ENCODE data around the gene ATXN3. TPM values are rescaled to one million over a fixed set of nuclear protein-coding genes. Genes with fewer than 3 reads are reported as not detected.

The ATXN3 gene
- total RNA-seq, 1 donor from 2014 or later = 37.8 TPM

DNA sequence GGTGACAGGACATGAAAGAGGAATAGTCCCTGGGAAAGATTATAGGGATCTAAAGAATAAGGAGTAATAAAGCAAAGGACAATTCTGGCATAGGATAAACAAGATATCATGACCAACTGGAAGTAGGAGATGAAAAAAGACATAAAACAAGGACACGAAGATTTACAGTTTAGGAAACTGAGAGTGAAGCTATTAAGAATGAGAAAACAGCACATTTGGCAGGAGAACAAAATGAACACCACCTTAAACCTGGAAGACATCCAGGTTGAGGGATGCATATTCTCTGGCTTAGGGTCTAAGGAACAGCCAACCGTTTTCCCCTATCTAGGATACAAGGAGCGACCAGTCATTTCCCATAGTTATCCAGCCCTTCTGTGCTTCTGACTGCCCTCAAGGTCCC, 68.4 kb downstream of the ATXN3 start:
- no peak for TF ChIP-seq POLR2AphosphoS5 (IDR thresholded peaks at IDR 0.05; ENCODE audit: insufficient read depth in 1 of 2, low read depth in 1 of 2)
- TF ChIP-seq, protein P1, sequence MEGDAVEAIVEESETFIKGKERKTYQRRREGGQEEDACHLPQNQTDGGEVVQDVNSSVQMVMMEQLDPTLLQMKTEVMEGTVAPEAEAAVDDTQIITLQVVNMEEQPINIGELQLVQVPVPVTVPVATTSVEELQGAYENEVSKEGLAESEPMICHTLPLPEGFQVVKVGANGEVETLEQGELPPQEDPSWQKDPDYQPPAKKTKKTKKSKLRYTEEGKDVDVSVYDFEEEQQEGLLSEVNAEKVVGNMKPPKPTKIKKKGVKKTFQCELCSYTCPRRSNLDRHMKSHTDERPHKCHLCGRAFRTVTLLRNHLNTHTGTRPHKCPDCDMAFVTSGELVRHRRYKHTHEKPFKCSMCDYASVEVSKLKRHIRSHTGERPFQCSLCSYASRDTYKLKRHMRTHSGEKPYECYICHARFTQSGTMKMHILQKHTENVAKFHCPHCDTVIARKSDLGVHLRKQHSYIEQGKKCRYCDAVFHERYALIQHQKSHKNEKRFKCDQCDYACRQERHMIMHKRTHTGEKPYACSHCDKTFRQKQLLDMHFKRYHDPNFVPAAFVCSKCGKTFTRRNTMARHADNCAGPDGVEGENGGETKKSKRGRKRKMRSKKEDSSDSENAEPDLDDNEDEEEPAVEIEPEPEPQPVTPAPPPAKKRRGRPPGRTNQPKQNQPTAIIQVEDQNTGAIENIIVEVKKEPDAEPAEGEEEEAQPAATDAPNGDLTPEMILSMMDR (IDR thresholded peaks at IDR 0.05) = no peak
- no peak for TF ChIP-seq POLR2A (IDR thresholded peaks at IDR 0.05)
- Histone ChIP-seq H3K9me3 (no peaks in the 10 kb centered on the region), H3K4me3 (peak overlapping the region; percentile 27 to 57), H3K4me1 (peaks cover 44% of the 10 kb centered on the region), H3K36me3 (no peaks in the 10 kb centered on the region), H3K27ac (no peak overlapping the region), H3K27me3 (no peaks in the 10 kb centered on the region)
- no peak for DNase-seq (ENCODE audit: extremely low spot score in 2 of 2)
- intact Hi-C loops (cut with DNase I) = no loop called here

DNA sequence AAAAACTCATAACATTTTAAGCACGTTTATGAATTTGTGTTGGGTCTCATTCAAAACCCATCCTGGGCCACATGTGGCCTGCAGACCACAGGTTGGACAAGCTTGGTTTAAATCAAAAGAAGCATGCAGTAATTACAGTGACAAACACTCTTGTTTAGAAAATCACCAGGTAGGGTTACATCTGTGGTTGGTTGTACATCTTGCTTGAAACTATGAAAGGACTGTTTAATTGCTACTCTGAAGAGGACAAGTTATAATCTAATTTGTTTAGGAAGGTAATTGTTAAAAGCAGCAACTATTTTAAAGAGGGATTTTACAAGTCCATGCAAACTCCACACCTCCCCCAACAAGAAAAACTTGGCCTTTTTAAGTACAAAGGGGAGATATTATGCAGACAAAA, 70.5 kb downstream of the ATXN3 start:
- Histone ChIP-seq H3K4me1 (peaks cover 41% of the 10 kb centered on the region), H3K27ac (no peak overlapping the region), H3K36me3 (peaks cover 0 to 12% of the 10 kb centered on the region in 2 donors), H3K4me3 (no peak overlapping the region), H3K9me3 (no peaks in the 10 kb centered on the region), H3K27me3 (no peaks in the 10 kb centered on the region)
- DNase-seq (ENCODE audit: extremely low spot score in 2 of 2) = no peak
- intact Hi-C loops (cut with DNase I) = no loop called here
- TF ChIP-seq POLR2AphosphoS5 (IDR thresholded peaks at IDR 0.05; ENCODE audit: insufficient read depth in 1 of 2, low read depth in 1 of 2) (no peak), POLR2A (IDR thresholded peaks at IDR 0.05) (no peak)
- TF ChIP-seq, protein P1 (IDR thresholded peaks at IDR 0.05) = no peak

DNA sequence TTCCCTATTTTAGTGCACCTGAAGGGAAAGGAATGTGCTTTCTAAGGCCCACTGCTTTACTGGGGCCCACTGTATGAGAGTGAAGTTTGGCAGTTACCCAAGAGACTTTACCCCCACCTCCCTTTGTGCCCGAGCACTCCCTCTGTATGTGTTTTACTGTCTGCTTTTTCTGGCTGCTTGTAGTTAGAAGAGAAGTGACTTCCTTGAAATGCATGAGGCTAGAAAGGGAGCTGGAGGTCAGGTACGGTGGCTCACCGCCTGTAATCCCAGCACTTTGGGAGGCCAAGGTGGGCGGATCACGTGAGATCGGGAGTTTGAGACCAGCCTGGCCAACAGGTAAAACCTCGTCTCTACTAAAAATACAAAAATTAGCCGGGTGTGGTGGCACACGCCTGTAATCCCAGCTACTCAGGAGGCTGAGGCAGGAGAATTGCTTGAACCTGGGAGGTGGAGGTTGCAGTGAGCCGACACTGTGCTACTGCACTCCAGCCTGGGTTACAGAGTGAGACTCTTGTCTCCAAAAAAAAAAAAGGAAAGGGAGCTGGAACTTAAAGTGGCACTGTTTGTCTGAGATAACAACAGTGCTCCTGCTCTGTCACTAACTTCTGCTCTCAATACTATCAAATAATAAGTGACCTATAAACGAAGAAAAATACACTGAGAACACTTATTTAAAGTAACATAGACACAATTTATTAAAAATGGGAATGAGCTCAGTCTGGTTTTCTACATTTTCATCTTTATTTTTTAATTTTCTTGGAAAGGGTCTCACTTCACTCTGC, 72.3 kb downstream of the ATXN3 start:
- DNase-seq (ENCODE audit: extremely low spot score in 2 of 2) = no peak
- peaks cover 0 to 21% of the 10 kb centered on the region in 2 donors for H3K36me3 ChIP-seq
- intact Hi-C loops (cut with DNase I) = no loop called here

DNA sequence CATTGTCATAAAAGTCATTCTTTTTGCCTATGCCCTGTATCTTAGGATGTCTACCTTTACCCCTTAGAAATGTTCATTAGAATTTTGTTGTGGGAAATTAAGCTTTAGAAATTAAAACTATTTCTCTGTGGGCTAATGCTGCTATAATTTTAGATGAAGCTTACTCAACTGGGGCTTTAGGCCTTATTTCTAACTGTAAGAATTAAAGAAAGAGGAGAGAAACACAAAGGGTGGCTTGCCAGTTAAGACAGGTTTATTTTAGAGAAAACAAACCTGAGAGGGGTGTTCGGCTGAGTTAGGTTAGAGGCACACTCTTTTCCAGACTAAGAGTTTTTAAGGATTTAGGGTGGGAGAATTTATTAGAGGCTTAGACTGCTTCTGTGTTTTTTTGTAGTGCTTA, 72.9 kb downstream of the ATXN3 start:
- H3K9me3 ChIP-seq = no peaks in the 10 kb centered on the region
- no peak for DNase-seq (ENCODE audit: extremely low spot score in 2 of 2)
- TF ChIP-seq, protein P1 (IDR thresholded peaks at IDR 0.05) = no peak
- TF ChIP-seq POLR2AphosphoS5 (IDR thresholded peaks at IDR 0.05; ENCODE audit: insufficient read depth in 1 of 2, low read depth in 1 of 2) (no peak), POLR2A (IDR thresholded peaks at IDR 0.05) (no peak)
- peaks cover 0 to 21% of the 10 kb centered on the region in 2 donors for H3K36me3 ChIP-seq
- peaks cover 30% of the 10 kb centered on the region for H3K4me1 ChIP-seq
- no peak overlapping the region for H3K4me3 ChIP-seq
- no peaks in the 10 kb centered on the region for H3K27me3 ChIP-seq
- intact Hi-C loops (cut with DNase I) = no loop called here
- H3K27ac ChIP-seq = no peak overlapping the region

More for the DNA sequence above, 72.3 kb downstream of the ATXN3 start:
- H3K27me3 ChIP-seq = no peaks in the 10 kb centered on the region
- H3K4me1 ChIP-seq = peaks cover 37% of the 10 kb centered on the region
- H3K27ac ChIP-seq = no peak overlapping the region
- H3K9me3 ChIP-seq = no peaks in the 10 kb centered on the region
- no peak for TF ChIP-seq POLR2AphosphoS5 (IDR thresholded peaks at IDR 0.05; ENCODE audit: insufficient read depth in 1 of 2, low read depth in 1 of 2)
- no peak for TF ChIP-seq POLR2A (IDR thresholded peaks at IDR 0.05)
- TF ChIP-seq, protein P1 (IDR thresholded peaks at IDR 0.05) = no peak
- H3K4me3 ChIP-seq = no peak overlapping the region

DNA sequence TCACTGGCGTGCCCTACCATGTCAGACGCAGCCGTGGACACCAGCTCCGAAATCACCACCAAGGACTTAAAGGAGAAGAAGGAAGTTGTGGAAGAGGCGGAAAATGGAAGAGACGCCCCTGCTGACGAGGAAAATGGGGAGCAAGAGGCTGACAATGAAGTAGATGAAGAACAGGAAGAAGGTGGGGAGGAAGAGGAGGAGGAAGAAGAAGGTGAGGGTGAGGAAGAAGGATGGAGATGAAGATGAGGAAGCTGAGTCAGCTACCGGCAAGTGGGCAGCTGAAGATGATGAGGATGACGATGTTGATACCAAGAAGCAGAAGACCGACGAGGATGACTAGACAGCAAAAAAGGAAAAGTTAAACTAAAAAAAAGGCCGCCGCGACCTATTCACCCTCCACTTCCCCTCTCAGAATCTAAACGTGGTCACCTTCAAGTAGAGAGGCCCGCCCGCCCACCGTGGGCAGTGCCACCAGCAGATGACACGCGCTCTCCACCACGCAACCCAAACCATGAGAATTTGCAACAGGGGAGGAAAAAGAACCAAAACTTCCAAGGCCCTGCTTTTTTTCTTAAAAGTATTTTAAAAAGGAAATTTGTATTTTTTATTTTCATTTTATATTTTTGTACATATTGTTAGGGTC, 79.7 kb downstream of the ATXN3 start:
- intact Hi-C loops (cut with DNase I) = no loop called here
- Histone ChIP-seq H3K9me3 (no peaks in the 10 kb centered on the region), H3K27me3 (no peaks in the 10 kb centered on the region), H3K4me1 (no peaks in the 10 kb centered on the region), H3K27ac (no peak overlapping the region), H3K36me3 (peaks cover 0 to 24% of the 10 kb centered on the region in 2 donors), H3K4me3 (no peak overlapping the region)
- TF ChIP-seq POLR2AphosphoS5 (IDR thresholded peaks at IDR 0.05; ENCODE audit: insufficient read depth in 1 of 2, low read depth in 1 of 2) (no peak), POLR2A (IDR thresholded peaks at IDR 0.05) (no peak)
- TF ChIP-seq, protein P1 (IDR thresholded peaks at IDR 0.05) = no peak
- no peak for DNase-seq (ENCODE audit: extremely low spot score in 2 of 2)

Data from vagina (tissue), 2 donors.